ENCODE results near the gene TAS2R13. TPM values are rescaled to one million over a fixed set of nuclear protein-coding genes. Genes with fewer than 3 reads are reported as not detected.

The TAS2R13 gene, protein sequence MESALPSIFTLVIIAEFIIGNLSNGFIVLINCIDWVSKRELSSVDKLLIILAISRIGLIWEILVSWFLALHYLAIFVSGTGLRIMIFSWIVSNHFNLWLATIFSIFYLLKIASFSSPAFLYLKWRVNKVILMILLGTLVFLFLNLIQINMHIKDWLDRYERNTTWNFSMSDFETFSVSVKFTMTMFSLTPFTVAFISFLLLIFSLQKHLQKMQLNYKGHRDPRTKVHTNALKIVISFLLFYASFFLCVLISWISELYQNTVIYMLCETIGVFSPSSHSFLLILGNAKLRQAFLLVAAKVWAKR
- under 1 TPM in 4 of 6 experiments, not detected in 2; 0.17 to 0.23 (median 0.18) TPM for total RNA-seq (2021; fragmentation: NEBNext Ultra II Directional; extraction: Animal tissue kit (Norgen Biotek cat#: 25700))
- long read RNA-seq, result 0 reads

DNA sequence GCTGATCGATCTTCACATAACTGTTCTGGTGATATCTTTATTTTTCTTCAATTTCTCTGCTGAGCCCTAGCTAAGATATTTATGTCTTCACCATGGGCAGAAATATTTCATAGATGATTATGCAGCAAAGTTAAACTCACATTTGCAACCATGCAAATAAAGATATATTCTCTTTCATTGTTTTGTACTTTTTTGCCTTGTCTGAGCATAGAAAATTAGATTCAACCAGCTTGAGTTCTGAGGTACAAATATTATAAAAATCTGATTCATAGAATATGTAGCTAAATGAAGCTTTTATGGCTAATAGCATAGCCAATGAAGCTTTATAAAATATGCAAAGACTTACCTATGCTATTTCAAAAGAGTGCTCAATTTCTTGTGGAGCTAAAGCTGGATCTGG, at the start of gene TAS2R13:
TAS2R13 (minus strand) TSS at position 101 of the 400 bp plus-strand sequence. CDS start 264 bp downstream, outside the sequence.
- Mint-ChIP-seq H3K4me1 (ENCODE audit: low read depth) (no peaks in the 10 kb centered on the region), H3K9me3 (peaks cover 8% of the 10 kb centered on the region), H3K27me3 (ENCODE audit: insufficient read depth) (no peaks in the 10 kb centered on the region), H3K36me3 (ENCODE audit: low read depth) (peaks cover 13% of the 10 kb centered on the region), H3K27ac (no peak within 1 kb of the TSS), H3K4me3 (no peak within 1 kb of the TSS)
- TF ChIP-seq, protein P1, sequence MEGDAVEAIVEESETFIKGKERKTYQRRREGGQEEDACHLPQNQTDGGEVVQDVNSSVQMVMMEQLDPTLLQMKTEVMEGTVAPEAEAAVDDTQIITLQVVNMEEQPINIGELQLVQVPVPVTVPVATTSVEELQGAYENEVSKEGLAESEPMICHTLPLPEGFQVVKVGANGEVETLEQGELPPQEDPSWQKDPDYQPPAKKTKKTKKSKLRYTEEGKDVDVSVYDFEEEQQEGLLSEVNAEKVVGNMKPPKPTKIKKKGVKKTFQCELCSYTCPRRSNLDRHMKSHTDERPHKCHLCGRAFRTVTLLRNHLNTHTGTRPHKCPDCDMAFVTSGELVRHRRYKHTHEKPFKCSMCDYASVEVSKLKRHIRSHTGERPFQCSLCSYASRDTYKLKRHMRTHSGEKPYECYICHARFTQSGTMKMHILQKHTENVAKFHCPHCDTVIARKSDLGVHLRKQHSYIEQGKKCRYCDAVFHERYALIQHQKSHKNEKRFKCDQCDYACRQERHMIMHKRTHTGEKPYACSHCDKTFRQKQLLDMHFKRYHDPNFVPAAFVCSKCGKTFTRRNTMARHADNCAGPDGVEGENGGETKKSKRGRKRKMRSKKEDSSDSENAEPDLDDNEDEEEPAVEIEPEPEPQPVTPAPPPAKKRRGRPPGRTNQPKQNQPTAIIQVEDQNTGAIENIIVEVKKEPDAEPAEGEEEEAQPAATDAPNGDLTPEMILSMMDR (IDR thresholded peaks at IDR 0.05), result no peak
- DNase-seq, result no peak

DNA sequence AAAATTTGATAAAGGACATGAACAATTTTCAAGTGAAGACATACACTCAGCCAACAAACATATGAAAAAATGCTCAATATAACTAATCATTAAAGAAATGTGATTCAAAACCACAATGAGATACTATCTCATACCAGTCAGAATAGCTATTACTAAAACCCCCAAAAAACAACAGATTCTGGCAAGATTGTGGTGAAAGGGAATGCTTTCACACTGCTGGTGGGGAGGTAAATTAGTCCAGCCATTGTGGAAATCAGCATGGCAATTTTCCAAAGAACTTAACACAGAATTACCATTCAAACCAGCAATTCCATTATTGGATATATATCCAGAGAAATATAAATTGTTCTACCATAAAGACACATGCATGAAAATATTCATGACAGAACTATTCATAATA, 48.4 kb upstream of the TAS2R13 start:
- H3K4me1 Mint-ChIP-seq (ENCODE audit: low read depth), result peaks cover 48% of the 10 kb centered on the region
- no peak overlapping the region for H3K4me3 Mint-ChIP-seq
- peaks cover 36% of the 10 kb centered on the region for H3K36me3 Mint-ChIP-seq (ENCODE audit: low read depth)
- H3K27ac Mint-ChIP-seq, result no peak overlapping the region
- TF ChIP-seq, protein P1 (IDR thresholded peaks at IDR 0.05), result no peak
- H3K9me3 Mint-ChIP-seq, result peaks cover 14% of the 10 kb centered on the region
- peak; percentile 17 for DNase-seq
- H3K27me3 Mint-ChIP-seq (ENCODE audit: insufficient read depth), result no peaks in the 10 kb centered on the region; the same call in 1 of the 2 replicates

DNA sequence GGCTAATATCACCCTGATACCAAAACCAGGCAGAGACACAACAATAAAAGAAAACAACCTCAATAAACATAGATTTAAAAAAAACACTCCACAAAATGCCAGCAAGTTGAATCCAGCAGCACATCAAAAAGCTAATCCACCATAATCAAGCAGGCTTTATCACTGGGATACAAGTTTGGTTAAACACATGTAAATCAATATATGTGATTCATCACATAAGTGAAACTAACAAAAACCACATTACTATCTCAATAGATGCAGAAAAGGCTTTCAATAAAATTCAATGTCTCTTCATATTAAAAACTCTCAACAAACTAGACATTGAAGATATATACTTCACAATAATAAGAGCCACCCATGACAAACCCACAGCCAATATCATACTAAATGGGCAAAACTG, 46.7 kb upstream of the TAS2R13 start:
- Mint-ChIP-seq H3K27ac (no peak overlapping the region), H3K36me3 (ENCODE audit: low read depth) (peaks cover 32% of the 10 kb centered on the region), H3K4me3 (no peak overlapping the region), H3K4me1 (ENCODE audit: low read depth) (peaks cover 49% of the 10 kb centered on the region), H3K27me3 (ENCODE audit: insufficient read depth) (no peaks in the 10 kb centered on the region; the same call in 1 of the 2 replicates), H3K9me3 (peaks cover 14% of the 10 kb centered on the region)
- DNase-seq, result no peak
- TF ChIP-seq, protein P1 (IDR thresholded peaks at IDR 0.05), result no peak

DNA sequence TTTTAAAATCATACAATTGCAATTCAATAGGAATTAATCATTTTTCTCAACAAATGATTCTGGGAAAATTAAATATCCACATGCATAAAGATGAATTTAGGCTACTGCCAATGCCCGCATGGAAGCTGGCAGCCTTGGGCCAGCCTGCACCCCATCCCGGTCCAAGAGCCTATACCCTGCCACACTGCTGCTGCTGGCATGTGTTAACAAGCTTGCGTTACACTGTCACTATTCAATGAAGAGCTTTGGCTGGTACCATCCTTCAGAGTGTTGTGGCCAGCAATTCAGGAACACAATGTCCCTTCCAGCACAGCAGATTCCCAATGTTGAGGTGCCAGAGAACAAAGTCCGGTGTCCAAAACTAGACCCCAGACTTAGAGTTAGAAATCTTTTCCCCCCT, 43.3 kb upstream of the TAS2R13 start:
- Mint-ChIP-seq H3K4me1 (ENCODE audit: low read depth) (peaks cover 34% of the 10 kb centered on the region), H3K4me3 (no peak overlapping the region), H3K9me3 (peaks cover 26% of the 10 kb centered on the region), H3K27ac (no peak overlapping the region), H3K36me3 (ENCODE audit: low read depth) (peaks cover 35% of the 10 kb centered on the region), H3K27me3 (ENCODE audit: insufficient read depth) (no peaks in the 10 kb centered on the region; the same call in 1 of the 2 replicates)
- no peak for DNase-seq
- TF ChIP-seq, protein P1 (IDR thresholded peaks at IDR 0.05), result no peak

DNA sequence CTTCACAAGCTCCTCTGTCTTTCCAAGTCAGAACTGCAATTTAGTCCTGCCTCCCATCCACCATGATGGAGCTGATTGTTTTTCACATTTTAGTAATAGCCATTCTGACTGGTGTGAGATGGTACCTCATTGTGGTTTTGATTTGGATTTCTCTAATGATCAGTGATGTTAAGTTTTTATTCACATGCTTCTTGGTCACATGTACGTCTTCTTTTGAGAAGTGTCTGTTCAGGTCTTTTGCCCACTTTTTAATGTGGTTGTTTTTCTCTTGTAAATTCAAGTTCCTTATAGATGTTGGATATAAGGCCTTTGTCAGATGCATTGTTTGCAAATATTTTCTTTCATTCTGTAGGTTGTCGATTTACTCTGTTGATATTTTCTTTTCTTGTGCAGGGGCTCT, 33.8 kb upstream of the TAS2R13 start:
- Mint-ChIP-seq H3K4me1 (ENCODE audit: low read depth) (peaks cover 30% of the 10 kb centered on the region), H3K36me3 (ENCODE audit: low read depth) (peaks cover 29% of the 10 kb centered on the region), H3K9me3 (peaks cover 32% of the 10 kb centered on the region), H3K27me3 (ENCODE audit: insufficient read depth) (no peaks in the 10 kb centered on the region), H3K4me3 (no peak overlapping the region), H3K27ac (no peak overlapping the region)
- no peak for DNase-seq
- TF ChIP-seq, protein P1 (IDR thresholded peaks at IDR 0.05), result no peak
